GM19395 (cell line): ENCODE measurements around the gene CPEB3.

Source experiments
- ATAC-seq: cut with Tn5 transposase; IDR thresholded peaks from one replicate; pipeline ENCODE4 v1.9.1; 2021; ENCODE audit warnings: mild to moderate bottlenecking, moderate library complexity; ENCODE audit not compliant: unreplicated experiment

The CPEB3 gene

DNA sequence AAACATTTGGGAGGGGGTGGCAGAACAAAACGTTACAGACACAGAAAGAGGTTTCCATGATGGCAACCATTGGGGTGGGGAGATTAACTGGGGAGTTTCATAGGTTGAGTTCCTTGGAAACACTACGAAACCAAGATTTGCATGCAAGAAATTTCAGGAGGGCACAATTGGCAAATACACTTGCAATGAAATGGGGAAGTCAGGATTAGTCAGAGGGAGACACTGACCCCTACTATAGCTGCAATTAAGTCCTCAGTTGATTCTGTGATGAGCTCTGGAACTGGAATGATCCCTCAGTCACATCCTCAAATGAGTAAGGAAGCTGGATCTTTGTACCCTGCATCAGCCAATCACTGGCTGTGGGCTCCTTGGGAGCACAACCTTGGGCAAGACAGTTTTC is 22.1 kb downstream of the CPEB3 start:
- ATAC-seq = no peak

DNA sequence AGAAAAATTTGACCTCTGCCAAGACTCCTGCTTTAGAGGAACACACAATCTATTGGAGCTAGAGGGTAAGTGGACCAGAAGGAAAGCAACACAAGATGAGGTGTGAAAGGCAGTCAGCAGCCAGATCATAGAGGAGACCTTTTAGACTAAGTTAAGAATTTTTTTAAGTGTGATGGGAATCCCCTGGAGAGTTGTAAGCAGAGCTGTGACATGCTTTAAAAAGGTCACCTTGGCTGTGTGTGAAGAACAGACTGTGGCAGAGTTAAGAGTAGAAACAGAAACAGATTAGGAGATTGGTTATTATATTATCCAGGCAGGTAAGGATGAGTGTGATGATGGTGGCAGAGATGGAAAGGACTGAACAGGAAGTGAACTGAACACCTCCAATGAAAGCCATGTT is 23.5 kb downstream of the CPEB3 start:
- no peak for ATAC-seq

DNA sequence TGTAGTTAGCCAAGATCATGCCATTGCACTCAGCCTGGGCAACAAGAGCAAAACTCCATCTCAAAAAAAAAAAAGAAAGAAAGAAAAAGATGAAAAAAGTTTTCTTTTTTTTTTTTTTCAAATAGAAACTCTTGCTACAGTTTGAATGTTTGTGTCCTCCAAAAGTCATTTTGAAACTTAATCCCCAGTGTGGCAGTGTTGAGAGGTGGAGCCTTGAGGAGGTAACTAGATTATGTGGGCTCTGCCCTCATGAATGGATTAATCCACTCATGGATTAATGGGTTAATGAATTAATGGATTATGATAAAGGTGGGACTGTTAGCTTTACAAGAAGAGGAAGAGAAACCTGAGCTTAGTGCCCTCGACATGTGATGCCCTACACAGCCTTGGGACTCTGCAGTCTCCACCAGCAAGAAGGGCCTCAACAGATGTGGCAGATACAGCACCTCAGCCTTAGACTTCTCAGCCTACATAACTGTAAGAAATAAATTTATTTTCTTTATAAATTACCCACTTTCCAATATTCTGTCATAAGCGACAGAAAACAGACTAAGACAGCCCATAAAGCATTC is 25.1 kb downstream of the CPEB3 start:
- ATAC-seq = no peak

DNA sequence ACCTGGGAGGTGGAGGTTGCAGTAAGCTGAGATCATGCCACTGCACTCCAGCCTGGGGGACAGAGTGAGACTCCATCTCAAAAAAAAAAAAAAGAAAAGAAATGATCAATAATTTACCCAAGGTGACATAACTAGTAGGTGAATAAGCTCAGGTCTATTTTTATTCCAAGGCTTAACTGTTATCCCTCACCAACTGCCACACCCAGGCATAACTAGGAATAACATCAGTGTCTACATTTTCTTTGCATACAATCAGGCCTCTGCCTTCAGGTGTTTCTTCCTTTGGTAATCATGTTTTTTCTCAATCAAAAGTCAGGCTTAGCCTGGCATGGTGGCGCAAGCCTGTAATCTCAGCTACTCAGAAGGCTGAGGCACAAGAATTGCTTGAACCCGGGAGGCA is 26.6 kb downstream of the CPEB3 start:
- ATAC-seq = no peak

DNA sequence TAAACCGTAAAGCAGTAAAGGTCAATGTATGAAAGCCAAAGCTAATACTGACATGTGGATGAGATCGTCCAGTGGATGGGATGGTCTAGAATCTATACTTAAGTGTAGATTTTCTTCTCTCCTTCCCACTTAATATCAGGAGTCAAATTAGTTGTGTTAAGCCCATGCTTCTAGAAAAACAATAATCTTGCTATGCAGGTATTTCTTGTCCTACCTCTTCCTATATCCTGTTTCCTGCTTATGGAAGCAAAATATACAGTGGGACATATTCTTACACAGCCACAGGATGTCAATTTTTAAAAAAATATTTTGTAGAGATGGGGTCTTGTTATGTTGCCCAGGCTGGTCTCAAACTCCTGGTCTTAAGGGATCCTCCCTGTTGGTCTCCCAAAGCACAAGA is 27.5 kb downstream of the CPEB3 start:
- ATAC-seq = no peak

DNA sequence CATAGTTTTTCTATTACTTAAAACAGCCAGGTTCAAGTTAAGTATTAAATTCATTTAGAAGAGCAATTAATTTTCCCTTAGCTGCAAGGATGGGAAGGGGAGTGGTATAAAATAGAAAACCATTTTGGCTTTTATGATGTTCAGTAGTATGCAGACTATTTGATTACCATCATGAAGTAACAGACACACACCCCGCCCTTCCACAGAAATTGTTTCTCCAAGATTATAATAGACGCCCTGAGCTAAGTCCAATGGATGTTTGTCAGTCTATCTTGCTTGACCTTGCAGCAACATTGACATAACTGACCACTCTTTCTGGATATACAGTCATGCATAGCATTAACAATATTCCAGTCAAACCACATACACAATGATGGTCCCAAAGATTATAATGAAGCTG is 42.3 kb downstream of the CPEB3 start:
- ATAC-seq = no peak

DNA sequence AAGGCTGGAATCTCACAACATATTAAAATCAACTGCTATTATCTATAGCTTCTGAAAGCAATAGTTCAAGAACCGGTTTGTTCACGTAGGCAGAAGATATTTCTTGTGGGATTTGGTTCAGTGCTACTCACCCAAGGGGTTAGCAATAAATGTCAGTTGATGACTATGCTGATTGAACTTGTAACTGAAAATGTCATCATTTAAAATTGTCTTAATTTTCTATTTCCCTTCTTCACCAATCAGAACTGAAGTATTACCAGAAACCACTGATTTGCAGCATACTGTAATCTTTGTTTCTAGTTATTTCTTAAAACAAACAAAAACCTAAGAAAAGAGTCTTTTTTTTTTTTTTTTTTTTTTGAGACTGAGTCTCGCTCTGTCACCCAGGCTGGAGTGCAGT is 46.1 kb downstream of the CPEB3 start:
- ATAC-seq = peak; percentile 51

DNA sequence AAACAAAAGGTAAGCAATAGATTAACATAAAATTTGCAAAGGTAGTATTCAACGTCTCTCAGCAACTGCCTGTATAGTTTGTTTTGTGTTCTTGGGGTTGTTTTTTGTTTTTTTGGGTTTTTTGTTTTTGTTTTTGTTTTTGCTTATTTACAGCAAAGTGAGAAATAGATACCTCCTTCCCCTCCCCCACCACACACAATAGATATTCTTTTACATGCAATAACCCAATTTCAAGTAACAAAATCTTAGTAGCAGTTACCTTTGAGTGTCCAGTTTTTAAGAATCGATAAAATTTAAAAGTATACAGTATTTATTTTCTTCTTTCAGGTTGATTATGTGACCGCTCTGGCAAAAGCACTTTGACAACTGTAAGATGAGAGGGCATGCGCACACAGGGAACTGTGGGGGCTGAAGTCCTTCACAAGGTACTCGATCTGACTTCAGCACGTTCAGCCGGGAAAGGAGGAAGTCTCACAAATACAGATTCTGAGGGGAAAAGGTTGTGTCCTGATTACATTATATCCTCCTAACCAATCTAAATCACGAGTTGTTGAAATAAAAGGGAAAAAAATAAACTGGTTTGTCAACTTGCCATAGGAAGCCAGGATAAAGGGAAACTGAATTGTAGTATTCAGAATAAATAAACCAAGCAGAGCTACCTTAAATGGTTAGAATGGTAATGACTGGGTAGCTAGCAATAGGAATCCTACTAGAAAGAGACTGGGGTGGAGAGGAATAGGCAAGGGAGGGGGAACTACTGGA is 47.8 kb downstream of the CPEB3 start:
- no peak for ATAC-seq

DNA sequence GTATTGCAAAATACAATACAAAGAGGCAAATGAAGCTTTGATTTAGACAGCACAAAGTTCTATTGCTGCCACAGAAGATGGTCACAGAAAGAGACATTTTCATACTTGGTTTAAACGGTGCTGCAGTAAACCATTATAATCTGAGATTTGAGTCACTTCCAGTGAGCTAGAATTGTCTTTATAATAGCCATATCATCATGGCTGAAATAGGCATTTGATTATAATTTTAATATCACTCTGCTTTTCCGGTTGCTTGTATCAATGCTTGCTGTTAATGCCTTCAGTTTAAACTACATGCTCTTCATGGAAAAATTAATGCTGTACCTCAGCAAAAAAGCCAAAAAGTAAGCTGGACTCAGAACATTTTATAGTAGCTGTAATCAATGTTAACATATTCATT is 48.5 kb downstream of the CPEB3 start:
- ATAC-seq = no peak

DNA sequence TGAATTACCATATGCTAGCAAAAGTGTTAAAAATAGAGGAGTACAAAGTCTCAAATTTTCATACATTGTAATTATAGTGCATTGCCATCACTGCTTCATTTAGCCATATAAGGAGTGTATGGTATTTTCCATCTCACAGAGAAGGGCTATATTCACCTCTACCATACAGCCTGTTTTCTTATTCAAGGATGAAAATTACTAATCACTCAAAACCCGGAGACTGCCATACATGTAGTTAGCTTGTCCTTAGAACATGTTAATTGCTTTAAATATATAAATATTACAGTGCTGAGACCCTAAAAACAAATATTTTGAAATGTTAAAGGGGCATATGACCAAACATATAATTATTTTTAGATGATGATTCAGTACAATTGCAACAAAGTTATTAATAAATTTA is 49.4 kb downstream of the CPEB3 start:
- ATAC-seq = no peak

DNA sequence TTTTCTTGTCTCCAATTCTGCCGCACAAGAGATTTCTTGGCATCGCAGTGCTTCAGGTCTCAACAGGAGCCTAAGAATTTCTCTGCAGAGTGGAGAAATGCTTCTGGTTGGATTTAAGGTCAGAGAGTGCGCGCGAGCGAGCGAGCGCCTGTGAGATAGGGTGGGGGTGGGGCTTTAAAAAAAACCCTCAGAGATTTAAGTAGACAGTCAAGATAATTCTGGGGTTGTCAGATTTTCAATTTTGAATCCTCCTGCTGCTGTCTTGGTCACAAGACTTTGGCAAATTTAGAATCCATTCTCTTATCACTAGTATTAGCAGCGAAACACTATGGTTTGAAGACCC is 49.7 kb downstream of the CPEB3 start:
- ATAC-seq = no peak

DNA sequence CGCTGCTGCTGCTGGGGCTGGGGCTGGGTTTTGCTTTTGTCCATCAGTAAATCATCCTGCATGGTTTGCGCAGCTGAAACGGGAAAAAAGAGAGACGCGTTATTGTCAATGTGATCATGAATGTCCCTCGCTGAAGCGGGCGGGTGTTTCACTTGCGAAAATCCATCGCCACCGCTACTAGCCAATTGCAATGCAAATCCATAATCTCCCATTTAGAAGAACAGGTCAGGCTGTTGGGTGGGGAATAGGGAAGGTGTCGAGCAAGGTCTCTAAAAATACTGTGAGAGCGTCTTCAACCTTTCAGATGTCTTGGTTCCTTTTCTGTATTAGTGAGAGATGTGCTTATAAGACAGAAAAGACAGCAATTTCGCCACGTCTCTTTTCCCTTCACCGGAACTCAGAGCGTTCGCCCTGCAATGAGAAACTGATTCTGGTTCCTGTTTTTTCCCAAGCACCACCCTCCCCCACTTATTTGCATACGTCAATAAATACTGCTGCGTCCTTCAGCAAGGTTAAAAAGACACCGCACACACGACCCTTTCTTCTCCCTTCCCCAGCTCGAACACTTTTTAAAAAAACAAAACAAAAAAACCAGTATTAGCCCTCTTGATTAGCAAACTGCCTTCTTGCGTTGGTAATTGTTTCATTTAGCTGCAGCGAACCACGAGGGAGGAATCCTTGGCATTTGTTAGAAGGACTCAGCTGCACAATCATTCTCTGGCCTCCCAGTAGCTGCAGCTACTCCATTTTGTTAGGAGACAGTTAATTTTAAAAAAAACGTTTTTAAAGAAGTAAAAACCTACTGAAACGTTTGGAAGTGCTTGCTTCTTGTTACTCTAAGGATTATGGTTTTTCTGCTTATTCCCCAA is 50.4 kb downstream of the CPEB3 start:
- ATAC-seq = peak; percentile 63

DNA sequence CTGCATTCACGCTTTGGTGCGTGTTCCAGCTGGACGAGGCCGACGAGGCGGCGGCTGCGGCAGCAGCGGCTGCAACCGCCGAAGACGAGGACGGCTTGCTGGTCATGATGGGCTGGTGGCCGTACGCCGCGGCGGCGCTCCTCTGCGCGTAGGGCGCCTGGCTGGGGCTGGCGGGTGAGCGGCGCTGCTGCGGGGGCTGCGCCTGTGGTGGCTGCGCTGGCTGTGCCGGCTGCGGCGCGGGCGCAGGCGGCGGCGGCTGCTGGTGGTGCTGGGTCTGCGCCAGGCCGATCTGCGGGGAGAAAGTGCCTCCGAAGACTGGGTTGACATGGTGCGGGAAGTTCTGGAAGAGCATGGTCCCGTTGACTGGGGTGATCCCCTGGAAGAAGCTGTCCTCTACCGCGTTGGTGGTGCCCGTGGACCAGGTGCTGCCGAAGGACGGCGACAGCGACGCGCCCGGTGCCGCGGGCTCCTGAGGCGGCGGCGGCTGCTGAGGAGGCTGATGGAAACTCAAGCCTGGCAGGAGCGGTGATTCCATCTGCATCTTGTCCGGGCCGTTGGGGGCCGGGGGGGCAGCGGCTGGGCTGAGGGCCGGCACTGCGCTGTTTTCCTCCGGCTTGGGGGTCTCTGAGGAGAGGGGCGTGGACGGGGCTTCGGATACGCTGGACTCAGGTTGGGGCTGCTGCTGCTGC is 51.1 kb downstream of the CPEB3 start:
- ATAC-seq = peak; percentile 40

DNA sequence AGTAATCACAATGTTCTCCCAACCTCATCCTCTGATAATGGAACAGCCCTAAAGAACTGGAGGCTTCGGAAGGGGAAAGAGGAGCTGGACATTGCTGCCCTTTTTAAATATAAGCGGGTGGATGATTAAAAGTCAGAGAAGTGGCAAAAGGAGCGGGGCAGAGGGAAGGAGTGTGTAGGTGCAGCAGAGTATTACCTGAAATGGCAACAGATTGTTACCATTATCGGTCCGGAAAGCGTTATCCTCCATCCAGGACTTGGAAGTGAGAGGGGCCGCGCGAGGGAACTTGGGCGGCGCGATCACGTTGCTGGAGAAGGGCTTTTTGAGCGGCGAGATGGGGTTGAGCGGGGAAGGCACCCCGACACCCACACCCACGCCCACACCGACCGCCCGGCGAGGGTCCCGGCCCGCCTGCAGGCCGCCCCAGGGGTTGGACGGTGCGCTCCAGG is 51.7 kb downstream of the CPEB3 start:
- no peak for ATAC-seq

DNA sequence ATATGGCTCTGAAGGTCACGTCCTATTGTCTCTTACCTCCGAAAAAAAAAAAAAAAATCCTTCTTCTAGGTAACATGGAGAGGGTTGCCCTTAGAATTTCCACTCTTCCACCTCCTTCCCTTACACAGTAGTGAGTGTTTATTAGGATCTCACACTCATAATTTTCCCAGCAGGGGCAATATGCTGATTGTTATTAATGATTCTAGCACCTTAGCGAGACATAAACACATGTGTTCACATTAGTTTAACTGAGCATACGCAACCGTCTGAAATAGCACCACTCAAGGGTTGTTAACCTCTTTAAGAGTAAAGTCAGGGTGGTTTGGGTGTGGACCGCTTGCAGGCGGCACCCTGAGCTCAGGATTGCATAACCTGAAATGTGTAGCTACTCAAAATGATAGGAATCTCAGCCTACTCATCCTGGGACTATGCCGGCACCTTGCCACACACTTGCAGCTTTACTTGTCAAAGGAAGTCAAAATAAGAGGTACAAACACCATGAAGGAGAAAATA is 52.2 kb downstream of the CPEB3 start:
- ATAC-seq = no peak

DNA sequence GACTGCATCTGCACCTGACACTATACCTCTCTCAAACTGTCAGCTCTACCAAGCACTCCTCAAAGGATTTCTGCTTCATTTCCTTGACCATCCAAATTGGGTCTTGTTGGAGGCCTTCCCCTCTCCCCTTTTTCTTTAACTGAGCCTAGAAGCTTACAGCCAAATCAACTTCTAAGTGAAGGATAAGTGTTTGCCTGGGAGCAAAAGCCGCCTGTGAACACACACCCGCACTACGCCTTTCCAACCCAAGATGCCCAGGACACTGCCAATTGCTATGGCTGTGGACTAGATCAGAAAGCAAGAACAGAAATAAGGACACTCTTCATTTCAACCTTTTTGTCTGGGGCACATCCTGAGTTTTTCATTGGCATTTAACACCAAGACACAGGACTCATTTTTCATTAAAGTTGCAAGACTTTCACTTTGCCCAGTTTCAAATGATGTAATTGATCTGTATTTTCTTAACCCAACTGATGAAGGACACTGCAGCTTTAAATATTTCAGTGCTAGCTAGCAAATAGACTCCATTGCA is 52.8 kb downstream of the CPEB3 start:
- no peak for ATAC-seq

DNA sequence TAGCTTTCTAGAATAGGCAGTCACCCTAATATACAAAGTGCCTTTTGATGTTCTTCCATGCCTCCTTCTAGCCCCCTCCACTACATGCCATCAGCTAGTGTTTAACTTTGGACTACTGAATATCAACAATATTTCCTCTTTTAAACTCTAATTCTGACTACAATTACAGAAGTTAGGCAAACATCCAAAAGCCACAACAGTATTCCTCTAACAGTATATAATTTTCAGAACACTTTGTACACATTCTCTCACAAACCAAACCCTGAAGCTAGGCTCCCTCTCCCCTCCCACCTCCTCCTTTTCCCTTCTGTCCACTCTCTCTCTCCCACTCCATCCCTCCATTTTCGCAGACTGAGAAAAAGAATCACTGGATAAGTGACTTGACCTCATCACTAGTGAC is 59.7 kb downstream of the CPEB3 start:
- no peak for ATAC-seq

DNA sequence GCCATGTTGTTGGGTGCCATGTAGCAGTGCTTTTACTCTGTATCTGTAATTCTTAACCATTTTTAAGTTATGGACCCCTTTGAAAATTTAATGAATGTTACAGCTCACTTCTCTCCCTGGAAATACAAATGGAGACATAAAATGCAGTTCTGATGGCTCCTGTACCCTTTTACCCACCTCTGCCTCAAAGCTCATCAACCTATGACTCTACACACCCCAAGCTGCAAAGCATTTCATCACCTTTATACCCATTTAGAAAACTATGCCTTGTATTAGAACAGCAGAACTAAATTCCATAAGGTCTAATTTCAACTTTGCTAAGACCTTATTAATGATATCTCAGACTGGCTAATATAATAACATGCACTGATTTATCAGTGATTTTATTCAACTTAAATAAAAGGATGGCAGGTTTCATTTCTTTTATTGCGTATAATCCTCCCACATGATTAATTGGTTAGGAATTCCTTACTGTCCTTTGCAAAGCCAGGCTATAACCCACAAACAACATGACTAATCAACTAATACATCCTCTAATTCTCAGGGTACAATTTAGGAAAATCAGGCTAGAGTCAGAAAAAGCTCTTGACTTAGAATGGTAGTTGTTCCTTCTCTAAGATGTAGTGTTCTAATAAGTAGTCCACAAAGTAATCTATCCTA is 68.1 kb downstream of the CPEB3 start:
- no peak for ATAC-seq

DNA sequence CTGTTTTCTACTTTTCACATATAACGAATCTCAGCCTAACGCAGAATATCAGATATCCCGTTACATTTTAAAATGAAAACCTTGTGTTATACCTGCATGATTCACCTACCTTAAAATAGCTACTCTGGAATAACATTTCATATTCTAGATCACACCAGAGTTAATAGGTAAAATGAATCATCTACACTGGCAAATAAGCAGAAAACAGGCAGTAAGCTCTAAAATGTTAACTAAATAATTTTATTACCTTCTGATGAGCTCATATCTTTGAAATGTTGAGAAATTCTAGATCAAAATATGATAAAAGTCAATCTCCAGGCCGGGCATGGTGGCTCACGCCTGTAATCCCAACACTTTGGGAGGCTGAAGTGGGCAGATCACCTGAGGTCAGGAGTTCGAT is 71.3 kb downstream of the CPEB3 start:
- ATAC-seq = no peak

DNA sequence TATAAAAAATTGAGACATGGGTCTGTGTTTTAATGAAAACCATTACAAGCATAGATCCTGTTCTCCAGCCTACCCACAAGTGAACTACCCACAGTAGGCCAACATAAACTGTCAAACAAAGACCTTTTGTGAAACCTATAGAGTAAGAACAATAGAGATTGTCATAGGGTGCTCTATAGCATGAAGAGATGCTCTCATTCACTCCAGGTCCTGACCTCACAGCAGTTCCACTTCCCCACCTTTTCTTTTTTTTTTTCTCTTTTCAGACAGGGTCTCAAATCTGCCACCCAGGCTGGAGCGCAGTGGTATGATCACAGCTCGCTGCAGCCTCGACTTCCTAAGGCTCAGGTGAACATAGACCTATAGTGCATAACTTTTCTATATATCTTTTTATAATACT is 72.3 kb downstream of the CPEB3 start:
- no peak for ATAC-seq
